PC-3 (cell line): Measurements from ENCODE around the gene TFEB. TPM values are rescaled to one million over a fixed set of nuclear protein-coding genes. Genes with fewer than 3 reads are reported as not detected.

ENCODE experiments used
- ATAC-seq: fragments of 200-7000 bp; cut with Tn5 transposase; 2 replicates; pipeline ENCODE4 v1.9.1; 2020; ENCODE audit warnings: mild to moderate bottlenecking, moderate library complexity
- BruUV-seq: library from RNA; stranded (reverse); fragments of 400-500 nt; replicated peaks from 2 replicates; lab custom pipeline; 2021; lab: Mats Ljungman, UMichigan
- CTCF ChIA-PET: fragments of 300-600 bp; sonication (Branson Sonifier 250); formaldehyde crosslinking; loops from one replicate; lab custom pipeline; 2022; ENCODE audit warnings: antibody characterized with exemption; lab: Charles Lee
- POLR2A ChIA-PET: fragments of 300-600 bp; sonication (Branson Sonifier 250); formaldehyde crosslinking; loops from one replicate; lab custom pipeline; 2022; ENCODE audit warnings: antibody characterized with exemption; ENCODE audit not compliant: unreplicated experiment; lab: Charles Lee
- DNase-seq: peaks from one replicate; pipeline ENCODE4 v3.0.0-alpha.2; 2015
- H2AFZ ChIP-seq: fragments of 300-600 bp; sonication (generic); 2 replicates; pipeline ENCODE4 v1.6.0; 2016; ENCODE audit warnings: antibody characterized with exemption, low read length
- H3F3A ChIP-seq: fragments of 300-600 bp; sonication (generic); one replicate; pipeline ENCODE4 v1.6.0; 2017; ENCODE audit warnings: antibody characterized with exemption, low read length, control low read depth, mild to moderate bottlenecking; ENCODE audit not compliant: unreplicated experiment
- H3K27ac ChIP-seq: fragments of 300-600 bp; sonication (generic); 2 replicates; pipeline ENCODE4 v1.5.1; 2016; ENCODE audit warnings: mild to moderate bottlenecking, low read length
- H3K27me3 ChIP-seq: fragments of 300-600 bp; sonication (generic); 2 replicates; pipeline ENCODE4 v1.6.1; 2016; ENCODE audit warnings: low read length, mixed read lengths
- H3K36me3 ChIP-seq: fragments of 300-600 bp; sonication (generic); 2 replicates; pipeline ENCODE4 v1.6.1; 2016; ENCODE audit warnings: low read depth, mixed run types, low read length, mixed read lengths
- H3K4me1 ChIP-seq: fragments of 300-600 bp; sonication (generic); 2 replicates; pipeline ENCODE4 v1.5.1; 2016; ENCODE audit warnings: low read length; ENCODE audit not compliant: insufficient read depth
- H3K4me2 ChIP-seq: fragments of 300-600 bp; sonication (generic); 2 replicates; pipeline ENCODE4 v1.6.0; 2016; ENCODE audit warnings: low read length
- H3K4me3 ChIP-seq: fragments of 300-600 bp; sonication (generic); 2 replicates; pipeline ENCODE4 v1.5.1; 2016; ENCODE audit warnings: mild to moderate bottlenecking, low read length, mixed read lengths
- H3K79me2 ChIP-seq: fragments of 300-600 bp; sonication (generic); 2 replicates; pipeline ENCODE4 v1.6.1; 2017; ENCODE audit warnings: low read length, mixed read lengths
- H3K9ac ChIP-seq: fragments of 300-600 bp; sonication (generic); 2 replicates; pipeline ENCODE4 v1.6.0; 2016; ENCODE audit warnings: mild to moderate bottlenecking, low read length
- H3K9me2 ChIP-seq: fragments of 300-600 bp; sonication (generic); replicated peaks from 2 replicates; pipeline ENCODE4 v1.6.1; 2016; ENCODE audit warnings: mixed run types, low read length, mixed read lengths
- H3K9me3 ChIP-seq: fragments of 300-600 bp; sonication (generic); 2 replicates; pipeline ENCODE4 v1.6.1; 2016; ENCODE audit warnings: low read length, mixed read lengths
- H4K20me1 ChIP-seq: fragments of 300-600 bp; sonication (generic); 2 replicates; pipeline ENCODE4 v1.6.1; 2016; ENCODE audit warnings: low read length, mixed read lengths
- EZH2 ChIP-seq: fragments of 300-600 bp; sonication (generic); IDR thresholded peaks from one replicate; pipeline ENCODE4 v1.6.1; 2017; ENCODE audit warnings: antibody characterized with exemption, mild to moderate bottlenecking, low read length; ENCODE audit not compliant: unreplicated experiment
- EZH2phosphoT487 ChIP-seq: fragments of 300-600 bp; sonication (generic); IDR thresholded peaks from 2 replicates; pipeline ENCODE4 v1.6.1; 2018; ENCODE audit warnings: mild to moderate bottlenecking, antibody characterized with exemption, low read length, borderline replicate concordance
- intact Hi-C: fragments of 100-400 bp; cut with micrococcal nuclease; formaldehyde crosslinking; loops from 2 replicates; pipeline ENCODE4 v1.9.0; 2023
- total RNA-seq: library from RNA; depleted of rRNA; stranded (reverse); fragments of >200 nt; gene quantifications from 2 replicates; pipeline ENCODE4 v1.2.3, GENCODE V29; 2014
- TF ChIP-seq, protein P1 (sequence below): fragments of 300-600 bp; sonication (generic); conservative IDR thresholded peaks from 2 replicates; pipeline ENCODE4 v1.5.1; 2017; ENCODE audit warnings: antibody characterized with exemption, low read depth, mild to moderate bottlenecking, low read length

The TFEB gene
- total RNA-seq, 1 experiment from 2014 or later: 4.2 TPM

DNA sequence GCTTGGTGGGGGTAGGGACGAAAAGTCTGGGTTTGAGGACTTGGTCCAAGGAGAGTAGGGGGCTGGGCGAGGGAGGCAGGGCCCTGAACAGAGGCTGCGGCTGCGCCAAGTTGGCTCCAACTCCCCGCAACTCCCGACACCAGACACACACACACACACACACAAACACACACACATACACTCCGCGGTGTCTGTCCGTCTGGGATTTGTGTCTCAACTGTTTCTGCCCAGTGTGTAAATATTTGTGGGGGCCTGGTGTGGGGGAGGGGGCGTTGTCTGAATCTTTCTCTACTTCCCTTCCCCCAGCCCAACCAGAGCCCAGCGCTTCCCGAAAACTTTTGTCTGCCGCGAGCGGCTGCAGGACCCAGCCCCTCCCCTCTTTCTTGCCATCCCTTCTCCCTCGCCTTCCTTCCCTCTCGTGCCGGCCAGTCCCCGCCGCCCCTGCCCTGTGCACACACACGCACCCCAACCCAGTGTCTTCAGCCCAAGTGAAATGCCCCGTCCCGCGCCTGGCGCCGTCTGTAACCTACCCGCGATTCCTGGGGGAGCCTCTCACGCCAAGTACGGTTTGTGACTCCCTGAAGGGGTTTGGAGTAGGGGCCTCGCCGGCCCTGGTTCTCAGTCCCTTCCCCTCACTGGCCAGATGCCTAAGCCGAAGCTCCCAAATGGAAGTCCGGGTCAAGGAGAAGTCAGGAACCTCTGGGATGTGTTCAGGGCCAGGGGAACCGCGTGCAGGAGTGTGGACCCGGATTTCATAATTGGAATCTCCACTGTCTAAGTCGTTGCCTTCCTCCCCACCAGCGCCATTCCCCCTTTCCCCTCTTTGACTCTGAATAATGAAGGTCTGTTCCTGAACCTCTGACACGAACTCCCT, 96.2 kb downstream of the TFEB start:
- intact Hi-C loops: no loop called here
- Histone ChIP-seq H2AFZ (no peak overlapping the region), H3K36me3 (no peaks in the 10 kb centered on the region), H3K4me1 (peaks cover 7% of the 10 kb centered on the region), H3K4me2 (peak overlapping the region; percentile 100), H3K9ac (no peak overlapping the region), H3K27me3 (no peaks in the 10 kb centered on the region), H3K79me2 (peaks cover 19% of the 10 kb centered on the region), H4K20me1 (no peaks in the 10 kb centered on the region), H3F3A (no peaks in the 10 kb centered on the region), H3K4me3 (peak overlapping the region; percentile 91; the same call in 1 of the 2 replicates), H3K9me3 (no peaks in the 10 kb centered on the region), H3K9me2 (no peaks in the 10 kb centered on the region), H3K27ac (no peak overlapping the region)
- ChIA-PET POLR2A (no interaction called here), CTCF (no interaction called here)
- TF ChIP-seq, protein P1, sequence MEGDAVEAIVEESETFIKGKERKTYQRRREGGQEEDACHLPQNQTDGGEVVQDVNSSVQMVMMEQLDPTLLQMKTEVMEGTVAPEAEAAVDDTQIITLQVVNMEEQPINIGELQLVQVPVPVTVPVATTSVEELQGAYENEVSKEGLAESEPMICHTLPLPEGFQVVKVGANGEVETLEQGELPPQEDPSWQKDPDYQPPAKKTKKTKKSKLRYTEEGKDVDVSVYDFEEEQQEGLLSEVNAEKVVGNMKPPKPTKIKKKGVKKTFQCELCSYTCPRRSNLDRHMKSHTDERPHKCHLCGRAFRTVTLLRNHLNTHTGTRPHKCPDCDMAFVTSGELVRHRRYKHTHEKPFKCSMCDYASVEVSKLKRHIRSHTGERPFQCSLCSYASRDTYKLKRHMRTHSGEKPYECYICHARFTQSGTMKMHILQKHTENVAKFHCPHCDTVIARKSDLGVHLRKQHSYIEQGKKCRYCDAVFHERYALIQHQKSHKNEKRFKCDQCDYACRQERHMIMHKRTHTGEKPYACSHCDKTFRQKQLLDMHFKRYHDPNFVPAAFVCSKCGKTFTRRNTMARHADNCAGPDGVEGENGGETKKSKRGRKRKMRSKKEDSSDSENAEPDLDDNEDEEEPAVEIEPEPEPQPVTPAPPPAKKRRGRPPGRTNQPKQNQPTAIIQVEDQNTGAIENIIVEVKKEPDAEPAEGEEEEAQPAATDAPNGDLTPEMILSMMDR: no peak
- no peak for TF ChIP-seq EZH2
- TF ChIP-seq EZH2phosphoT487: no peak
- ATAC-seq (no peak), DNase-seq (no peak)
- BruUV-seq: no TSS peak

DNA sequence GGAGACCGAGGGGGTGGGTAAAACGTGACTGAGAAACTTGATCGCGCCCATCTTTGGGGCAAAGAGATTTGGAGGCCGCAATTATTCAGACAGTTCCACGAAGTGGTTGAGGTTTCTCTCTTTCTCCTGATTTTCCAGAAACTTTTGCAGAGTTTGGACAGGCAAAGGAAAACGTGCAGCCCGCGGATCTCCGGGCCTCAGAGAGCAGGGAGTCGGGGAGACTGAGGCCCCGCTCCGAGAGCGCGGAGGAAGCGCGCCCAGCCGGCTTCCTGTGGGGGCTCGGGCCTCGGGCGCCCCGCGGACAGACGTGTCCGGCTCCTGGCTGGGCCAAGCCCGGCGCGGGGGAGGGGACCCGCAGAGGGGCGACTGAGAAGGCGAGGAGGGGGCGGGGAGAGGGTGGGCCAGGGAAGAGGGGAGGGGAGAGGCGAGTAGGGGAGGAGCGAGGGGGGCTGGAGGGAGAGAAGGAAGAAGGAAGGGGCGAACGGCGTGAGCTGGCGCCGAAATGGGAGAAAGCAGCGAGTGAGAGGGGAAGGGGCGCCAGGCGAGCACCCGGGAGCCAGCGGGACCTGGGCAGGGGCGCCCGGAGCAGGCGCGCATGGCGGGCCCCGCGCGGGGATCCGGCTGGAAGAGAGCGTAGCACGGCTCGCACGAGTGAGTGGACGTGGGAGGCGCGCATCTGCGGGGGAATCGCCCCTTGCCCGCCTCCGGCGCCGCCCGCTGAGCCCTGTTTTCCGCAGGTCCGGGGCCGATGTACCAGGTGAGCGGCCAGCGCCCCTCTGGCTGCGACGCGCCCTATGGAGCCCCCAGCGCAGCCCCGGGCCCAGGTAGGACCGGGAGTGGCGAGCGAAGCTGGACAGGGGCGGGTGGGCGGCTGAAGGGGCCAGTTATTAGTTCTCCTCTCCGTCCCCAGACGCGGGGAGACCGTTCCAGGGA, 97.1 kb downstream of the TFEB start, which contains the start of gene MDFI:
Gene MDFI, plus strand, starts transcription at position 467 of the 933 bp plus-strand sequence. Its CDS starts 282 bp downstream, at position 749.
- Histone ChIP-seq H3K27me3 (no peaks in the 10 kb centered on the region), H3K9ac (peak within 1 kb of the TSS; percentile 88), H3K9me3 (no peaks in the 10 kb centered on the region), H3K4me1 (peaks cover 7% of the 10 kb centered on the region), H3K27ac (peak within 1 kb of the TSS; percentile 51), H3K4me3 (peak within 1 kb of the TSS; percentile 91), H3F3A (no peaks in the 10 kb centered on the region), H4K20me1 (no peaks in the 10 kb centered on the region), H3K4me2 (peak within 1 kb of the TSS; percentile 100), H3K36me3 (no peaks in the 10 kb centered on the region), H3K79me2 (peaks cover 19% of the 10 kb centered on the region), H2AFZ (peak within 1 kb of the TSS; percentile 95), H3K9me2 (no peaks in the 10 kb centered on the region)
- DNase-seq (no peak), ATAC-seq (no peak)
- TF ChIP-seq EZH2 (no peak), EZH2phosphoT487 (no peak)
- TF ChIP-seq, protein P1: no peak
- intact Hi-C loops: no loop called here
- ChIA-PET POLR2A (no interaction called here), CTCF (no interaction called here)
- no TSS peak for BruUV-seq
